ENCODE results near the gene CLEC2B. TPM values are rescaled to one million over a fixed set of nuclear protein-coding genes. Genes with fewer than 3 reads are reported as not detected.

CLEC2B gene
- total RNA-seq, 1 experiment from 2014 or later = 13.0 TPM

GRCh38 chr12:9827209-9827888 is 41.8 kb downstream of the CLEC2B start, which contains the start of gene KLRF1:
Gene KLRF1 (plus strand): TSS chr12:9827481. CDS start chr12:9827545, 64 bp downstream.
- in situ Hi-C loops (cut with HindIII; ENCODE audit: low pct_unique_long_range_greater_than_20kb, low sequenced_read_pairs) = no loop called here
- no peak for DNase-seq (ENCODE audit: low read depth, low spot score)

DNA sequence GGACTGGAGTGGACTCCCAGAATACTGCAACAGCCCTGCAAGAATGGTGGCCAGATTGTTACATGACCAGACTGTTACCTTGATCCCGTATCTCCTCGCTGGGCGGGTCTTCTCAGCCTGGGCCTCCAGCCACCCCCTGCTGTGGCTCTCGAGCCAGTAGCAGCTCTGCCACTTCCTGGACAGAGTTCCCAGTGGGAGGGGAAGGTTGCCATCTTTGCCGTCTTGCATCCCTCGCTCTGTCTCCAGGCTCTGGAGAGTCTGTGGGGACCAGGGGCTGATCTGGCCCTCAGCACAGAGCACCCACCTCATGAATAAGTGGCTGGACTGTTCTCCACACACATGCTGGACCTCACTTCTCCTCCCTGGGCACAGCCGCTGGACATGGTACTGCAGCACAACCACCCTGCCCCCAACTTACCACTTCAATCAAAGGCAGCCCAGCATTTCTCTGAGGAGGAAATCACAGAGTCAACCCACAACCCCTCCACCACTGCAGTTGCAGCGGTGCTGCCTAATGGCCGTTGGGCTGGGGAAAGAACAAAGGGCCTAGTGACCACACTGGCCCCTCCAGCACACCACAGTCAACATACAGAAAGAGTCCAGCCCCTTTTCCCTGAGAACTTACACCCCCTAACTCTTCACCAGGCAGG is 48.7 kb downstream of the CLEC2B start:
- in situ Hi-C loops (cut with HindIII; ENCODE audit: low pct_unique_long_range_greater_than_20kb, low sequenced_read_pairs) = no loop called here
- DNase-seq (ENCODE audit: low read depth, low spot score) = no peak

- in situ Hi-C loops (cut with HindIII; ENCODE audit: low pct_unique_long_range_greater_than_20kb, low sequenced_read_pairs) = no loop called here
Measured at GRCh38 chr12:9813821-9814798, 55.0 kb downstream of the CLEC2B start.

GRCh38 chr12:9811621-9812020 is 57.5 kb downstream of the CLEC2B start:
- in situ Hi-C loops (cut with HindIII; ENCODE audit: low pct_unique_long_range_greater_than_20kb, low sequenced_read_pairs) = no loop called here
- DNase-seq (ENCODE audit: low read depth, low spot score) = no peak

More at GRCh38 chr12:9813821-9814798, 55.0 kb downstream of the CLEC2B start:
- peak; percentile 78 for DNase-seq (ENCODE audit: low read depth, low spot score)

- in situ Hi-C loops (cut with HindIII; ENCODE audit: low pct_unique_long_range_greater_than_20kb, low sequenced_read_pairs) = no loop called here
- no peak for DNase-seq (ENCODE audit: low read depth, low spot score)
Measured at GRCh38 chr12:9810671-9811070, 58.5 kb downstream of the CLEC2B start.

- no peak for DNase-seq (ENCODE audit: low read depth, low spot score)
- in situ Hi-C loops (cut with HindIII; ENCODE audit: low pct_unique_long_range_greater_than_20kb, low sequenced_read_pairs) = no loop called here
Measured at GRCh38 chr12:9809866-9810265, 59.3 kb downstream of the CLEC2B start.

- in situ Hi-C loops (cut with HindIII; ENCODE audit: low pct_unique_long_range_greater_than_20kb, low sequenced_read_pairs) = no loop called here
Measured at GRCh38 chr12:9809338-9809737, 59.8 kb downstream of the CLEC2B start.

DNA sequence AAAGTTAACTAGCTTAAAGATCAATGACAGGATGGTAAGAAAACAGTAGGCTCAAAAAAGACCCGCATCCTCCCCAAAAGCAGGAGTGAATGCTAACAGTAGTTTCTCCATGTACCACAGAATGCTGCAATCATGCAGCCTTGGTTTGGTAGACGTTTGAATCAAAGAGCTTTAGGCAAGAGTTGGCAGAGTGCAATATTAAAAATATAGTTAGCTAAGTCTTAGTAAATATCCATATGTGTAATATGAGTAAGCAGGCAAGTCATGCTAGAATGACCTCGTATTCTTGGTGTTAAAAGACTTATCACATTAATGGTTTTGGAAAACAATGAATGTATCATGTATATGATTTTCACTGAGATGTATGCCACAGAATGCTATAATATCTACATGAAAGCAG is 60.6 kb downstream of the CLEC2B start:
- in situ Hi-C loops (cut with HindIII; ENCODE audit: low pct_unique_long_range_greater_than_20kb, low sequenced_read_pairs) = no loop called here

More at GRCh38 chr12:9809338-9809737, 59.8 kb downstream of the CLEC2B start:
- no peak for DNase-seq (ENCODE audit: low read depth, low spot score)

GRCh38 chr12:9806714-9807113 is 62.4 kb downstream of the CLEC2B start:
- in situ Hi-C loops (cut with HindIII; ENCODE audit: low pct_unique_long_range_greater_than_20kb, low sequenced_read_pairs) = no loop called here
- no peak for DNase-seq (ENCODE audit: low read depth, low spot score)

More for the DNA sequence above, 60.6 kb downstream of the CLEC2B start:
- no peak for DNase-seq (ENCODE audit: low read depth, low spot score)

GRCh38 chr12:9805883-9806282 is 63.3 kb downstream of the CLEC2B start:
- in situ Hi-C loops (cut with HindIII; ENCODE audit: low pct_unique_long_range_greater_than_20kb, low sequenced_read_pairs) = no loop called here
- no peak for DNase-seq (ENCODE audit: low read depth, low spot score)

Other genes starting within 250 kb of the CLEC2B start
- gene CLEC2D, start 199.6 kb downstream of the CLEC2B start, total RNA-seq (2014; rRNA removed; shearing (Covaris generic)) = 3.2 and 5.1 TPM in 2 replicates
- not detected in 2 replicates for gene CLECL1, start 136.3 kb downstream of the CLEC2B start, total RNA-seq (2014; rRNA removed; shearing (Covaris generic))
- not detected in 2 replicates for gene CD69, start 108.5 kb downstream of the CLEC2B start, total RNA-seq (2014; rRNA removed; shearing (Covaris generic))
- not detected in 2 replicates for gene KLRF1, start 41.9 kb downstream of the CLEC2B start, total RNA-seq (2014; rRNA removed; shearing (Covaris generic))
- gene KLRF2, start 12.1 kb upstream of the CLEC2B start, total RNA-seq (2014; rRNA removed; shearing (Covaris generic)) = not detected in 2 replicates
- not detected in 2 replicates for gene CLEC2A, start 63.0 kb upstream of the CLEC2B start, total RNA-seq (2014; rRNA removed; shearing (Covaris generic))
- gene CLEC12A, start 102.1 kb upstream of the CLEC2B start, total RNA-seq (2014; rRNA removed; shearing (Covaris generic)) = not detected in 2 replicates
- not detected in 2 replicates for gene CLEC1B, start 129.8 kb upstream of the CLEC2B start, total RNA-seq (2014; rRNA removed; shearing (Covaris generic))
- 0.13 and 0.45 TPM in 2 replicates for gene CLEC12B, start 141.3 kb upstream of the CLEC2B start, total RNA-seq (2014; rRNA removed; shearing (Covaris generic))
- gene CLEC9A, start 161.3 kb upstream of the CLEC2B start, total RNA-seq (2014; rRNA removed; shearing (Covaris generic)) = not detected in 2 replicates
- not detected in 2 replicates for gene CLEC1A, start 229.6 kb upstream of the CLEC2B start, total RNA-seq (2014; rRNA removed; shearing (Covaris generic))

Measured in SK-MEL-5 (cell line).